Activated T-cell treated with anti-CD3 and anti-CD28 coated beads, Interleukin-2, amount 50 U/mL, for 24 hours (primary cell): Measurements from ENCODE around the gene CGB8.
"Not testable (repeated sequence)": the region's sequence is repeated elsewhere in the genome, so short reads cannot be mapped to it uniquely, and the experiment has no call there.

Experiments used
- DNase-seq: peaks from one replicate; pipeline ENCODE4 v3.0.0-alpha.2; 2020
- H3K27ac Mint-ChIP-seq: 2 replicates; pipeline ENCODE4 v1.8.0; 2020; ENCODE audit warnings: mild to moderate bottlenecking, mixed read lengths
- H3K27me3 Mint-ChIP-seq: 2 replicates; pipeline ENCODE4 v1.8.0; 2020; ENCODE audit warnings: mixed read lengths
- H3K36me3 Mint-ChIP-seq: 2 replicates; pipeline ENCODE4 v1.8.0; 2020; ENCODE audit warnings: low read depth, mixed read lengths
- H3K4me1 Mint-ChIP-seq: 2 replicates; pipeline ENCODE4 v1.8.0; 2020; ENCODE audit warnings: low read depth, mixed read lengths
- H3K4me3 Mint-ChIP-seq: 2 replicates; pipeline ENCODE4 v1.8.0; 2020; ENCODE audit warnings: mild to moderate bottlenecking, moderate library complexity, mixed read lengths
- H3K9me3 Mint-ChIP-seq: 2 replicates; pipeline ENCODE4 v1.8.0; 2020; ENCODE audit warnings: mixed read lengths

CGB8 gene

DNA sequence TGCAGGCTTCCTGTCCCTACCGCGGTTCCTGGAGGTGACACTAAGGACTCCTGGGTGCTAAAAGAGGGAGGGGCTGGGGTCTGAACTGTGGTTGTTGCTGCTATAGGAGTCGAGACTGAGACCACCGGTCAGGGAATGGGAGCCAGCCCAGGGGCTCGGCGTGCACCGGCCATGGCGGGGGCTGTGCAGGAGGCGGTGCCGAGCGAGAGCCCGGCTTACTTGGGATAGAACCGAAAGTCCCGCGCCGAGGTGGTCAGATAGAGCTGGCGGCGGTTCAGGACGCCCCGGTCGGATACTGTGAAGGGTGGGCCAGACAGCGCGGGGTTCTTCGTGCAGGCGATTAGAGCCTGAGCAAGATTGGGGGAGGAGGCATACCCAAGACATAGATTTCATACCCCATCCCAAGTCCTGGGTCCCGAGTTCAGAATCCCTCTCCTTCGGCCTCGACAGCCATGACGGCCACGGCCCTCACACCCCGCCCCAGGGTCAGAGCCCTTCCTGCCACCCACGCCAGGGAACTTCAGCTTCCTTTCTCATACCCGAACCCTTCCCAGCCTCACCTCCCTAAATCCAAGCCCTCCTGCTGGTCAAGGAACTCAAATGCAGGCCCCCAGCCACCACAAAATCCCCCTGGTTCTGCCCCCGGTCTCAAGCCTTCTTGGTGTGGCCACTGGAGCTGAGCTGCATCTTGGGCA, 8.1 kb upstream of the CGB8 start:
- not testable (repeated sequence) for H3K36me3 Mint-ChIP-seq, H3K9me3 Mint-ChIP-seq, H3K27ac Mint-ChIP-seq, DNase-seq
- peak overlapping the region; percentile 61 for H3K4me3 Mint-ChIP-seq
- H3K4me1 Mint-ChIP-seq, result peaks cover 21% of the 10 kb centered on the region
- peaks cover 56% of the 10 kb centered on the region for H3K27me3 Mint-ChIP-seq

DNA sequence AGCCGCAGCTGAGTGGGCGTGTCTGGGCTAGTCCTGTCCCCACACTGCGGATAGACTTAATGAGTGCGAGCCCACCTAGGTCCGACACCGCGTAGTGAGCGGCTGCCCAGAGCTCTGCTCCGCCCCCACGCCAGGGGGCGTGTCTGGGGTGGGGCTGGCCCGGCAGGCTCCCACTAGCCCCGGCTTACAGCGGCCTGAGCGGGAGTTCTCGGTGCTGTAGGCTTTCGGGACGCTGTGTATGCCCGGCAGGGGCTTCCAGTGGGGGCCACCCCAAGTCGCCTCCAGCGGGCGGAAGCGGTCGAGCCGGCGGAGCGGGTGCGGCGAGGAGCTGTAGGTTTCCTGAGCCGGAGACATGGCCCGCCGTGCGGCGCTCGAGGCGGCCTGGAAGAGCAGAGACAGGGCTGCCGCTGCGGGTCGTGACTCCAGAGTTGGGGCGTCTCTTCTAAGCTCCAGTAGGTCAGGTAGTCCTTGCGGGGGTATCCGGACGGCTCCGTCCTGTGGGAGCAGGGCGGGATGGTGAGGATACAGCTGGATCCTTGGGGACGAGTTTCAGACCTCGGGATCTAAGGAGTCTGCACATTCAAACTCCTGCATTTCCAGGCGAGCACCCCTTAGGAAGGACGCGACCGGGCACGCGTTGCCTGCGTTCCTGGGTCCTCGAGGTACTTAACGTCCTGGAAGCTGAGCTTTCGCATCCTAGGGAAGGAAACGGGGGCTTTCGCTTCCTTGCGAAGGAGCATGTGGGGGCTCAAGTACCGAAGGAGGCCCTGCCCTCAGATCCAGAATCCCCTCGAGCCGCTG, 7.4 kb upstream of the CGB8 start:
- DNase-seq, result peak; percentile 77
- H3K27ac Mint-ChIP-seq, result no peak overlapping the region

DNA sequence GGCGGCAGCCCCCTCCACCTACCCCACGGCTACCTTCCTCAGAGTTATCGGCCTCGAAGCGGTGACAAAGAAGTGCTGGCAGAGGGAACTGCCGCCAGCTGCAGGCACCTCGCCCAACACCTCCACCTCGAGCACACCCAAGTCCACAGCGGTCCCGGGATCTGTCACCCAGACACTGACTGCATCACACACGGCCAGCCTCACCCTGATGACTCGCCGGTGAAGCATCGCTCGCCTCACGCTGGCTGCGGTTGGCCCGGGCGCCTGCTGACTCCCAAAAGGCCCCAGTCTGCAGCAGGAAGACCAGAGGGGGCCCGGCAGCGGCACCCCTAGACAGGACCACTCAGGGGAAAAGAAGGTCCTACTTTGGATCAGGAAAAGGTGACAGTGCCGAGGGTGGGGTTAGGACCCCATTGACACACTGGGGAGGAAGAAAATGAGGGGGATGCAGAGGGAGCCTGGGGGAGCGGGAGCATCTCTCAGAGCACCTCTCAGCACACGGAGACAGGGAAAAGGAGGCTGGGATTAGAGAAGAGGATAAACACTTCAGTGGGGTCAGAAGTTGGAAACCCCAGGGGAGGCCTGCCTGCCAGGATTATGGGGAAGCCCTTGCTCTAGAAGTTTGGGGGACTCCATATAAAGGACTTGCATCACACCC, 1.6 kb upstream of the CGB8 start:
- DNase-seq, H3K9me3 Mint-ChIP-seq, H3K27ac Mint-ChIP-seq, H3K27me3 Mint-ChIP-seq, H3K4me3 Mint-ChIP-seq, H3K4me1 Mint-ChIP-seq, H3K36me3 Mint-ChIP-seq: not testable (repeated sequence)

More for the DNA sequence above, 7.4 kb upstream of the CGB8 start:
- H3K36me3 Mint-ChIP-seq, result no peaks in the 10 kb centered on the region
- no peaks in the 10 kb centered on the region for H3K9me3 Mint-ChIP-seq
- peaks cover 21% of the 10 kb centered on the region for H3K4me1 Mint-ChIP-seq
- H3K27me3 Mint-ChIP-seq, result peaks cover 52% of the 10 kb centered on the region
- H3K4me3 Mint-ChIP-seq, result peak overlapping the region; percentile 61

DNA sequence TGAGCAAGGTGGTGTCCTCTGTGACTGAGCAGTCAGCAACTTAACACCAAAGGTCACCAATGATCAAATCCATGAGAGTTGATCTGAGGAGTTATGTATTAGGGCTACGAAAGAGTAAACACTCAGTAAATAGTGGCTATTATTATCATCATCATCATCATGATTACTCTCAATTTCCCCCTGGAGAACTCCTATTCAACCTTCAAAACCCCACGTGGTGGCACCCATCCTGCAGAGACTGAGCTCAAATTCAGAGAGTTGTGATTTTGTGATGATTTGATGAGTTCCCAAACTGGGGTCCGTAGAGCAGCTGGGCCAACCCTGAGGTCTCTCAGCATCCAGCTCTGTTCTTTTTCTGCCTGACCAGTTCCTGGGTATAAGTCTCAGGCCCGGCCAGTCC, 923 bp upstream of the CGB8 start:
- not testable (repeated sequence) for H3K9me3 Mint-ChIP-seq, DNase-seq, H3K4me1 Mint-ChIP-seq, H3K27ac Mint-ChIP-seq, H3K27me3 Mint-ChIP-seq, H3K36me3 Mint-ChIP-seq, H3K4me3 Mint-ChIP-seq

DNA sequence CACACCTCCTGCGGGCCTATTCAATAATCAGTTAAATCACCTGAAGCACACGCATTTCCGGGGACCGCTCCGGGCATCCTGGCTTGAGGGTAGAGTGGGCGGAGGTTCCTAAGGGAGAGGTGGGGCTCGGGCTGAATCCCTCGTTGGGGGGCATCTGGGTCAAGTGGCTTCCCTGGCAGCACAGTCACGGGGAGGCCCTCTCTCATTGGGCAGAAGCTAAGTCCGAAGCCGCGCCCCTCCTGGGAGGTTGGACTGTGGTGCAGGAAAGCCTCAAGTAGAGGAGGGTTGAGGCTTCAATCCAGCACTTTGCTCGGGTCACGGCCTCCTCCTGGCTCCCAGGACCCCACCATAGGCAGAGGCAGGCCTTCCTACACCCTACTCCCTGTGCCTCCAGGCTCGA, 5.4 kb downstream of the CGB8 start, which contains the start of gene CGB5:
CGB5 (plus strand) TSS at position 301 of the 400 bp plus-strand sequence. CDS start 362 bp downstream, outside the sequence.
- not testable (repeated sequence) for H3K4me1 Mint-ChIP-seq, H3K9me3 Mint-ChIP-seq

DNA sequence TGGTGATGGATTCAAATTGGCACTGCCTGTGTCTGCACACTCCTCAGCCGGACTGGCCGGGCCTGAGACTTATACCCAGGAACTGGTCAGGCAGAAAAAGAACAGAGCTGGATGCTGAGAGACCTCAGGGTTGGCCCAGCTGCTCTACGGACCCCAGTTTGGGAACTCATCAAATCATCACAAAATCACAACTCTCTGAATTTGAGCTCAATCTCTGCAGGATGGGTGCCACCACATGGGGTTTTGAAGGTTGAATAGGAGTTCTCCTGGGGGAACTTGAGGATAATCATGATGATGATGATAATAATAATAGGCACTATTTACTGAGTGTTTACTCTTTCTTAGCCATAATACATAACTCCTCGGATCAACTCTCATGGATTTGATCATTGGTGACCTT, 6.2 kb downstream of the CGB8 start:
- H3K27ac Mint-ChIP-seq, H3K9me3 Mint-ChIP-seq, H3K4me3 Mint-ChIP-seq, DNase-seq, H3K4me1 Mint-ChIP-seq, H3K27me3 Mint-ChIP-seq, H3K36me3 Mint-ChIP-seq: not testable (repeated sequence)

More for the DNA sequence above, 5.4 kb downstream of the CGB8 start, which contains the start of gene CGB5:
- not testable (repeated sequence) for H3K27me3 Mint-ChIP-seq, H3K36me3 Mint-ChIP-seq, H3K27ac Mint-ChIP-seq, H3K4me3 Mint-ChIP-seq, DNase-seq

DNA sequence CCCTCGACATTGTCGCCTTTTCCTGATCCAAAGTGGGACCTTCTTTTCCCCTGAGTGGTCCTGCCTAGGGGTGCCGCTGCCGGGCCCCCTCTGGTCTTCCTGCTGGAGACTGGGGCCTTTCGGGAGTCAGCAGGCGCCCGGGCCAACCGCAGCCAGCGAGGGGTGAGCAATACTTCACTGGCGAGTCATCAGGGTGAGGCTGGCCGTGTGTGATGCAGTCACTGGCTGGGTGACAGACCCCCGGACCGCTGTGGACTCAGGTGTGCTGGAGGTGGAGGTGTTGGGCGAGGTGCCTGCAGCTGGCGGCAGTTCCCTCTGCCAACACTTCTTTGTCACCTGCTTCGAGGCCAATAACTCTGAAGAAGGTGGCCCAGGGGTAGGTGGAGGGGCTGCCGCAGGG, 6.7 kb downstream of the CGB8 start:
- no peaks in the 10 kb centered on the region for H3K27me3 Mint-ChIP-seq
- no peaks in the 10 kb centered on the region for H3K9me3 Mint-ChIP-seq
- no peaks in the 10 kb centered on the region for H3K36me3 Mint-ChIP-seq
- no peaks in the 10 kb centered on the region for H3K4me1 Mint-ChIP-seq
- no peak for DNase-seq
- no peak overlapping the region for H3K27ac Mint-ChIP-seq
- H3K4me3 Mint-ChIP-seq, result no peak overlapping the region

DNA sequence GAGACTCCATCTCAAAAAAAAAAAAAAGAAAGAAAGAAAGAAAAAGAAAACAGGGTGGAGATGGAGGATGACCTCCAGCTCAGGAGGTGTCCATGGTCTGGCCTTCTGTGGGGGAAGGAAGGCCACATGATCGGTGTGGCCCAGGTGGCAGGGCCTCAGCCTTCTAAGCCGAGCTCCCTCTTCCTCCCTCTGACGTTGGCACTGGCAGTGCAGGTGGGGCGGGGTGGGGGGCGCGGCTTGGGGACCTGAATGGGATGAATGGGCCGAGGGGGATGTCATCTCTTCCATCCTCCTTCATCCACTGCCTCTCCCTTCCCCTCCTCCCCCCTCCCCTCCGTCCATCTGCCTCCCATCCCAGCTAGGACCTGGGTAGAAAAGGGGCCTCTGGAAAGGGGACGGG, 9.2 kb downstream of the CGB8 start:
- DNase-seq, H3K27me3 Mint-ChIP-seq, H3K9me3 Mint-ChIP-seq, H3K4me1 Mint-ChIP-seq, H3K36me3 Mint-ChIP-seq, H3K27ac Mint-ChIP-seq, H3K4me3 Mint-ChIP-seq: not testable (repeated sequence)

DNA sequence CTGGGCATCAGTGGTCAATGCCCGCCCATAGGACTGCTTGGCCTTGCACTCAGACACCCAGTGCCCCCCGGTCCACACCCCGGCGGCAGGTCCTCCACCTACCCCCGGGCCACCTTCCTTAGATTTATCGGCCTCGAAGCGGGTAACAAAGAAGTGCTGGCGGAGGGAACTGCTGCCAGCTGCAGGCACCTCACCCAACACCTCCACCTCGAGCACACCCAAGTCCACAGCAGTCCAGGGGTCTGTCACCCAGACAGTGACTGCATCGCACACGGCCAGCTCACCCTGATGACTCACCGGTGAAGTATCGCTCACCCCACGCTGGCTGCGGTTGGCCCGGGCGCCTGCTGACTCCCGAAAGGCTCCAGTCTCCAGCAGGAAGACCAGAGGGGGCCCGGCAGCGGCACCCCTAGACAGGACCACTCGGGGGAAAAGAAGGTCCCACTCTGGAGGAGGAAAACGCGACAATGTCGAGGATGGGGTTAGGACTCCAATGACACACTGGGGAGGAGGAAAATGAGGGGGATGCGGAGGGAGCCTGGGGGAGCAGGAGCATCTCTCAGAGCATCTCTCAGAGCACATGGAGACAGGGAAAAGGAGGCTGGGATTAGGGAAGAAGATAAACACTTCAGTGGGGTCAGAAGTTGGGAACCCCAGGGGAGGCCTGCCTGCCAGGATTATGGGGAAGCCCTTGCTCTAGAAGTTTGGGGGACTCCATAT, 10.2 kb downstream of the CGB8 start:
- not testable (repeated sequence) for H3K27ac Mint-ChIP-seq, H3K36me3 Mint-ChIP-seq, H3K4me1 Mint-ChIP-seq, H3K4me3 Mint-ChIP-seq, H3K9me3 Mint-ChIP-seq, H3K27me3 Mint-ChIP-seq, DNase-seq

DNA sequence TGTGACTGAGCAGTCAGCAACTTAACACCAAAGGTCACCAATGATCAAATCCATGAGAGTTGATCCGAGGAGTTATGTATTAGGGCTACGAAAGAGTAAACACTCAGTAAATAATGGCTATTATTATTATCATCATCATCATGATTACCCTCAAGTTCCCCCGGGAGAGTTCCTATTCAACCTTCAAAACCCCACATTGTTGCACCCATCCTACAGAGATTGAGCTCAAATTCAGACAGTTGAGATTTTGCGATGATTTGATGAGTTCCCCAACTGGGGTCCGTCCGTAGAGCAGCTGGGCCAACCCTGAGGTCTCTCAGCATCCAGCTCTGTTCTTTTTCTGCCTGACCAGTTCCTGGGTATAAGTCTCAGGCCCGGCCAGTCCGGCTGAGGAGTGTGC, 10.8 kb downstream of the CGB8 start:
- not testable (repeated sequence) for H3K4me3 Mint-ChIP-seq, DNase-seq, H3K9me3 Mint-ChIP-seq, H3K27ac Mint-ChIP-seq, H3K27me3 Mint-ChIP-seq, H3K4me1 Mint-ChIP-seq, H3K36me3 Mint-ChIP-seq

DNA sequence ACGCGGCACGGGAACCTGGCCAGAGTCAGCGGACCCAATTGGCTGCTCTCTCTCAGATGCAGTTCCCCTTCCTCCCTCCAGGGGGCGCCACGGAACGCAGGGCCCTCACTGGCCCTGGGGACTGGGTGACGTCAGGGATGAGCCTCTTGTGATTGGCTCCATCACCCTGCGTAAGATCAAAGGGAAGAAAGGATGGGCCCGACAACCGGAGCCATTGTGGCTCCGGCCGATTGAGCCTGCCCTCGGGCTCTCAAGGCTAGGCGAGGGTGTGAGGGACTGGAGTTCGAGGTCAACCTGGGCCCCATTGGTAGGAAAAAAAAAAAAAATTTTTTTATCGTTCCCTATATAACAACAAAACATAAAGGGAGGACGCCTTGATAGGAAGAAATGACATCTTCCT, 12.1 kb downstream of the CGB8 start, which contains the start of gene CGB1:
CGB1 (minus strand) TSS at position 81 of the 400 bp plus-strand sequence. CDS start 184 bp downstream, outside the sequence.
- not testable (repeated sequence) for H3K4me3 Mint-ChIP-seq, H3K9me3 Mint-ChIP-seq, H3K27me3 Mint-ChIP-seq, H3K4me1 Mint-ChIP-seq, H3K36me3 Mint-ChIP-seq, H3K27ac Mint-ChIP-seq
- DNase-seq, result peak; percentile 69

DNA sequence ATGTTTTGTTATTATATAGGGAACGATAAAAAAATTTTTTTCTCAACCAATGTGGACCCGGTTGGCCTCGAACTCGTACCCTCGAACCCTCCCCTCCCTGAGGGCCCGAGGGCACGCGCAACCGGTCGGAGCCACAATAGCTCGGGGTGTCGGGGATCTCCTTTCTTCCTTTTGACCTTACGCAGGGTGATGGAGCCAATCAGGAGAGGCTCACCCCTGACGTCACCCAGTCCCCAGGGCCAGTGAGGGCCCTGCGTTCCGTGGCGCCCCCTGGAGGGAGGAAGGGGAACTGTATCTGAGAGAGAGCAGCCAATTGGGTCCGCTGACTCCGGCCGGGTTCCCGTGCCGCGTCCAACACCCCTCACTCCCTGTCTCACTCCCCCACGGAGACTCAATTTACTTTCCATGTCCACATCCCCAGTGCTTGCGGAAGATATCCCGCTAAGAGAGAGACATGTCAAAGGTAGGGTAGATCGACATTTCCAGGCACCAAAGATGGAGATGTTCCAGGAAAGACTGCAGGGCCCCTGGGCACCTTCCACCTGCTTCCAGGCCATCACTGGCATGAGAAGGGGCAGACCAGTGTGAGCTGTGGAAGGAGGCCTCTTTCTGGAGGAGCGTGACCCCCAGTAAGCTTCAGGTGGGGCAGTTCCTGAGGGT, 17.1 kb downstream of the CGB8 start, which contains the start of gene CGB2:
CGB2 (plus strand) TSS at position 249 of the 660 bp plus-strand sequence; CDS start at position 455, 206 bp downstream.
- Mint-ChIP-seq H3K4me3 (peak within 1 kb of the TSS; percentile 55), H3K27ac (peak within 1 kb of the TSS; percentile 90)
- not testable (repeated sequence) for H3K9me3 Mint-ChIP-seq, H3K27me3 Mint-ChIP-seq, H3K36me3 Mint-ChIP-seq, H3K4me1 Mint-ChIP-seq
- DNase-seq, result peak; percentile 85

DNA sequence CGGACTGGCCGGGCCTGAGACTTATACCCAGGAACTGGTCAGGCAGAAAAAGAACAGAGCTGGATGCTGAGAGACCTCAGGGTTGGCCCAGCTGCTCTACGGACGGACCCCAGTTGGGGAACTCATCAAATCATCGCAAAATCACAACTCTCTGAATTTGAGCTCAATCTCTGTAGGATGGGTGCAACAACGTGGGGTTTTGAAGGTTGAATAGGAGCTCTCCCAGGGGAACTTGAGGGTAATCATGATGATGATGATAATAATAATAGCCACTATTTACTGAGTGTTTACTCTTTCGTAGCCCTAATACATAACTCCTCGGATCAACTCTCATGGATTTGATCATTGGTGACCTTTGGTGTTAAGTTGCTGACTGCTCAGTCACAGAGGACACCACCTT, 18.6 kb downstream of the CGB8 start:
- H3K9me3 Mint-ChIP-seq, H3K36me3 Mint-ChIP-seq, H3K27me3 Mint-ChIP-seq, H3K27ac Mint-ChIP-seq, H3K4me1 Mint-ChIP-seq, DNase-seq, H3K4me3 Mint-ChIP-seq: not testable (repeated sequence)

DNA sequence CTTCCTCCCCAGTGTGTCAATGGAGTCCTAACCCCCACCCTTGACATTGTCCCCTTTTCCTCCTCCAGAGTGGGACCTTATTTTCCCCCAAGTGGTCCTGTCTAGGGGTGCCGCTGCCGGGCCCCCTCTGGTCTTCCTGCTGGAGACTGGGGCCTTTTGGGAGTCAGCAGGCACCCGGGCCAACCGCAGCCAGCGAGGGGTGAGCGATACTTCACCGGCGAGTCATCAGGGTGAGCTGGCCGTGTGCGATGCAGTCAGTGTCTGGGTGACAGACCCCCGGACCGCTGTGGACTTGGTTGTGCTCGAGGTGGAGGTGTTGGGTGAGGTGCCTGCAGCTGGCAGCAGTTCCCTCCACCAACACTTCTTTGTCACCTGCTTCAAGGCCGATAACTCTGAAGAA, 19.2 kb downstream of the CGB8 start:
- not testable (repeated sequence) for H3K27me3 Mint-ChIP-seq, H3K9me3 Mint-ChIP-seq, H3K4me1 Mint-ChIP-seq, H3K4me3 Mint-ChIP-seq, DNase-seq, H3K27ac Mint-ChIP-seq, H3K36me3 Mint-ChIP-seq
